ENCODE results near the gene SMYD3. TPM values are rescaled to one million over a fixed set of nuclear protein-coding genes. Genes with fewer than 3 reads are reported as not detected.

The SMYD3 gene
- total and polyA plus RNA-seq, 2 of the 13 experiments (the other 11 are each of a cell fraction or from before 2014, with no cell fraction given): 27.7 to 35.8 TPM

- H3K27me3 ChIP-seq (ENCODE audit: control insufficient read depth in 1 of 2, insufficient read depth in 2 of 2, low read length in 2 of 2): no peaks in the 10 kb centered on the region; a peak in 1 of 5 replicates
- no TSS peak for BruUV-seq (replicated peaks)
- WGBS (ENCODE audit: low lambda C conversion rate): 60% methylated on average over 2 of the region's 2 CpGs
- no peak overlapping the region for H3K4me3 ChIP-seq (replicated peaks in 1 of 3; ENCODE audit: insufficient read depth in 1 of 3, low read depth in 2 of 3, low read length in 3 of 3)
- H3K79me2 ChIP-seq (ENCODE audit: insufficient read depth, low read length): no peaks in the 10 kb centered on the region
- H3K36me3 ChIP-seq (replicated peaks in 1 of 2; ENCODE audit: control insufficient read depth in 1 of 2, insufficient read depth in 2 of 2, low read length in 2 of 2): no peaks in the 10 kb centered on the region
- FAIRE-seq (no peak), DNase-seq (ENCODE audit: low spot score) (no peak), ATAC-seq (no peak)
- H2AFZ ChIP-seq (ENCODE audit: low read length): no peak overlapping the region
- H3K4me1 ChIP-seq (ENCODE audit: insufficient read depth, low read length): no peaks in the 10 kb centered on the region
- intact Hi-C loops (cut with micrococcal nuclease; ENCODE audit: unreplicated experiment): no loop called here
- ChIA-PET POLR2A (no interaction called here), CTCF (ENCODE audit: low intra/inter-chr PET ratio, low total read pairs) (no interaction called here)
- in situ Hi-C loops (cut with HindIII; ENCODE audit: extremely low pct_ligation_motif_present, low pct_unique_long_range_greater_than_20kb): no loop called here
- H4K20me1 ChIP-seq (ENCODE audit: insufficient read depth, low read length): no peaks in the 10 kb centered on the region
- no peak for TF ChIP-seq U2AF1 (optimal IDR thresholded peaks at IDR 0.05; ENCODE audit: low read depth, low read length)
- TF ChIP-seq NKX3-1 (CRISPR knock-in tag; IDR thresholded peaks at IDR 0.05): no peak
- TF ChIP-seq ZNF792 (CRISPR knock-in tag; IDR thresholded peaks at IDR 0.05): no peak
- TF ChIP-seq FOXK1 (CRISPR knock-in tag; IDR thresholded peaks at IDR 0.05; ENCODE audit: borderline replicate concordance, low read depth): no peak
- TF ChIP-seq PITX1 (CRISPR knock-in tag; IDR thresholded peaks at IDR 0.05): no peak
- TF ChIP-seq, protein P1, sequence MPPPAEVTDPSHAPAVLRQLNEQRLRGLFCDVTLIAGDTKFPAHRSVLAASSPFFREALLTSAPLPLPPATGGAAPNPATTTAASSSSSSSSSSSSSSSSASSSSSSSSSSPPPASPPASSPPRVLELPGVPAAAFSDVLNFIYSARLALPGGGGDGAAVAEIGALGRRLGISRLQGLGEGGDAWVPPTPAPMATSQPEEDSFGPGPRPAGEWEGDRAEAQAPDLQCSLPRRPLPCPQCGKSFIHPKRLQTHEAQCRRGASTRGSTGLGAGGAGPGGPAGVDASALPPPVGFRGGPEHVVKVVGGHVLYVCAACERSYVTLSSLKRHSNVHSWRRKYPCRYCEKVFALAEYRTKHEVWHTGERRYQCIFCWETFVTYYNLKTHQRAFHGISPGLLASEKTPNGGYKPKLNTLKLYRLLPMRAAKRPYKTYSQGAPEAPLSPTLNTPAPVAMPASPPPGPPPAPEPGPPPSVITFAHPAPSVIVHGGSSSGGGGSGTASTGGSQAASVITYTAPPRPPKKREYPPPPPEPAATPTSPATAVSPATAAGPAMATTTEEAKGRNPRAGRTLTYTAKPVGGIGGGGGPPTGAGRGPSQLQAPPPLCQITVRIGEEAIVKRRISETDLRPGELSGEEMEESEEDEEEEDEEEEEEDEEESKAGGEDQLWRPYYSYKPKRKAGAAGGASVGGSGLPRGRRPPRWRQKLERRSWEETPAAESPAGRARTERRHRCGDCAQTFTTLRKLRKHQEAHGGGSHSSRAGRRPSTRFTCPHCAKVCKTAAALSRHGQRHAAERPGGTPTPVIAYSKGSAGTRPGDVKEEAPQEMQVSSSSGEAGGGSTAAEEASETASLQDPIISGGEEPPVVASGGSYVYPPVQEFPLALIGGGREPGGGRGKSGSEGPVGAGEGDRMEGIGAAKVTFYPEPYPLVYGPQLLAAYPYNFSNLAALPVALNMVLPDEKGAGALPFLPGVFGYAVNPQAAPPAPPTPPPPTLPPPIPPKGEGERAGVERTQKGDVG (CRISPR knock-in tag; IDR thresholded peaks at IDR 0.05; ENCODE audit: borderline replicate concordance): no peak
- no peak for TF ChIP-seq MED1 (CRISPR knock-in tag; IDR thresholded peaks at IDR 0.05)
- TF ChIP-seq, protein P2, sequence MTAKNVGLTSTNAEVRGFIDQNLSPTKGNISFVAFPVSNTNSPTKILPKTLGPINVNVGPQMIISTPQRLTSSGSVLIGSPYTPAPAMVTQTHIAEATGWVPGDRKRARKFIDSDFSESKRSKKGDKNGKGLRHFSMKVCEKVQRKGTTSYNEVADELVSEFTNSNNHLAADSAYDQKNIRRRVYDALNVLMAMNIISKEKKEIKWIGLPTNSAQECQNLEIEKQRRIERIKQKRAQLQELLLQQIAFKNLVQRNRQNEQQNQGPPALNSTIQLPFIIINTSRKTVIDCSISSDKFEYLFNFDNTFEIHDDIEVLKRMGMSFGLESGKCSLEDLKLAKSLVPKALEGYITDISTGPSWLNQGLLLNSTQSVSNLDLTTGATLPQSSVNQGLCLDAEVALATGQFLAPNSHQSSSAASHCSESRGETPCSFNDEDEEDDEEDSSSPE (CRISPR knock-in tag; IDR thresholded peaks at IDR 0.05): no peak
- TF ChIP-seq EP300 (IDR thresholded peaks at IDR 0.05; ENCODE audit: low read depth in 2 of 2, low read length in 2 of 2): no peak
- TF ChIP-seq EP300 (CRISPR knock-in tag; IDR thresholded peaks at IDR 0.05; ENCODE audit: borderline replicate concordance): no peak
- TF ChIP-seq KDM6A (CRISPR knock-in tag; IDR thresholded peaks at IDR 0.05; ENCODE audit: low read depth): no peak
- no peak for TF ChIP-seq MXI1 (IDR thresholded peaks at IDR 0.05; ENCODE audit: borderline replicate concordance, low read depth, low read length)
- TF ChIP-seq NFRKB (IDR thresholded peaks at IDR 0.05): no peak
- TF ChIP-seq ESRRA (CRISPR knock-in tag; IDR thresholded peaks at IDR 0.05; ENCODE audit: low read depth): no peak
- no peak for TF ChIP-seq ZNF7 (CRISPR knock-in tag; IDR thresholded peaks at IDR 0.05)
- TF ChIP-seq, protein P3, sequence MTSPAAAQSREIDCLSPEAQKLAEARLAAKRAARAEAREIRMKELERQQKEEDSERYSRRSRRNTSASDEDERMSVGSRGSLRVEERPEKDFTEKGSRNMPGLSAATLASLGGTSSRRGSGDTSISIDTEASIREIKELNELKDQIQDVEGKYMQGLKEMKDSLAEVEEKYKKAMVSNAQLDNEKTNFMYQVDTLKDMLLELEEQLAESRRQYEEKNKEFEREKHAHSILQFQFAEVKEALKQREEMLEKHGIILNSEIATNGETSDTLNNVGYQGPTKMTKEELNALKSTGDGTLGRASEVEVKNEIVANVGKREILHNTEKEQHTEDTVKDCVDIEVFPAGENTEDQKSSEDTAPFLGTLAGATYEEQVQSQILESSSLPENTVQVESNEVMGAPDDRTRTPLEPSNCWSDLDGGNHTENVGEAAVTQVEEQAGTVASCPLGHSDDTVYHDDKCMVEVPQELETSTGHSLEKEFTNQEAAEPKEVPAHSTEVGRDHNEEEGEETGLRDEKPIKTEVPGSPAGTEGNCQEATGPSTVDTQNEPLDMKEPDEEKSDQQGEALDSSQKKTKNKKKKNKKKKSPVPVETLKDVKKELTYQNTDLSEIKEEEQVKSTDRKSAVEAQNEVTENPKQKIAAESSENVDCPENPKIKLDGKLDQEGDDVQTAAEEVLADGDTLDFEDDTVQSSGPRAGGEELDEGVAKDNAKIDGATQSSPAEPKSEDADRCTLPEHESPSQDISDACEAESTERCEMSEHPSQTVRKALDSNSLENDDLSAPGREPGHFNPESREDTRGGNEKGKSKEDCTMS (CRISPR knock-in tag; conservative IDR thresholded peaks at IDR 0.05): no peak
- no peak for TF ChIP-seq SAFB2 (CRISPR knock-in tag; IDR thresholded peaks at IDR 0.05; ENCODE audit: borderline replicate concordance, low read depth)
- no peak for TF ChIP-seq NPAS2 (CRISPR knock-in tag; IDR thresholded peaks at IDR 0.05; ENCODE audit: borderline replicate concordance)
- TF ChIP-seq POLR2AphosphoS5 (IDR thresholded peaks at IDR 0.05; ENCODE audit: low read depth, low read length): no peak
- H3K4me2 ChIP-seq (ENCODE audit: low read depth, low read length): no peak overlapping the region
- no peak overlapping the region for H3K27ac ChIP-seq (ENCODE audit: extremely low read length, insufficient read depth, low read length)
- H3K9me3 ChIP-seq (ENCODE audit: low read length): peaks cover 16% of the 10 kb centered on the region
- H3K9ac ChIP-seq (ENCODE audit: insufficient read depth, low read depth, low read length): no peak overlapping the region
Observed at GRCh38 chr1:246254854-246255253, 252.2 kb downstream of the SMYD3 start.
